IPS-15b (cell line): Measurements from ENCODE around the gene DLGAP4.

Experiments
- H3K27me3 ChIP-seq: one replicate; pipeline ENCODE4 v1.6.1; 2013; ENCODE audit warnings: low read length; ENCODE audit not compliant: control insufficient read depth, insufficient read depth
- H3K36me3 ChIP-seq: one replicate; pipeline ENCODE4 v1.6.1; 2013; ENCODE audit warnings: low read length; ENCODE audit not compliant: control insufficient read depth, insufficient read depth
- H3K4me1 ChIP-seq: one replicate; pipeline ENCODE4 v1.6.1; 2013; ENCODE audit warnings: mild to moderate bottlenecking, low read length; ENCODE audit not compliant: control insufficient read depth, insufficient read depth
- H3K4me3 ChIP-seq: one replicate; pipeline ENCODE4 v1.5.1; 2013; ENCODE audit warnings: low read depth, low read length
- H3K9ac ChIP-seq: one replicate; pipeline ENCODE4 v1.6.1; 2013; ENCODE audit warnings: low read depth, mild to moderate bottlenecking, low read length
- H3K9me3 ChIP-seq: one replicate; pipeline ENCODE4 v1.6.1; 2013; ENCODE audit warnings: mild to moderate bottlenecking, low read length; ENCODE audit not compliant: control insufficient read depth, insufficient read depth

The DLGAP4 gene

GRCh38 chr20:36386236-36386635, 80.1 kb downstream of the DLGAP4 start:
- no peaks in the 10 kb centered on the region for H3K36me3 ChIP-seq
- H3K27me3 ChIP-seq: no peaks in the 10 kb centered on the region
- H3K4me3 ChIP-seq: no peak overlapping the region
- no peaks in the 10 kb centered on the region for H3K9me3 ChIP-seq
- peaks cover 5% of the 10 kb centered on the region for H3K4me1 ChIP-seq
- no peak overlapping the region for H3K9ac ChIP-seq

- H3K9me3 ChIP-seq: no peaks in the 10 kb centered on the region
- H3K9ac ChIP-seq: no peak overlapping the region
- H3K4me3 ChIP-seq: no peak overlapping the region
- H3K27me3 ChIP-seq: no peaks in the 10 kb centered on the region
- no peaks in the 10 kb centered on the region for H3K36me3 ChIP-seq
- peaks cover 15% of the 10 kb centered on the region for H3K4me1 ChIP-seq
Measured at GRCh38 chr20:36390269-36390668, 84.1 kb downstream of the DLGAP4 start.

- Histone ChIP-seq H3K27me3 (no peaks in the 10 kb centered on the region), H3K4me3 (no peak overlapping the region), H3K9ac (no peak overlapping the region), H3K36me3 (no peaks in the 10 kb centered on the region), H3K4me1 (peaks cover 15% of the 10 kb centered on the region), H3K9me3 (no peaks in the 10 kb centered on the region)
Measured at GRCh38 chr20:36390719-36391415, 84.7 kb downstream of the DLGAP4 start.

- no peak overlapping the region for H3K9ac ChIP-seq
- no peaks in the 10 kb centered on the region for H3K27me3 ChIP-seq
- H3K36me3 ChIP-seq: no peaks in the 10 kb centered on the region
- no peaks in the 10 kb centered on the region for H3K9me3 ChIP-seq
- peaks cover 15% of the 10 kb centered on the region for H3K4me1 ChIP-seq
- H3K4me3 ChIP-seq: no peak overlapping the region
Measured at GRCh38 chr20:36391456-36391855, 85.3 kb downstream of the DLGAP4 start.

- Histone ChIP-seq H3K27me3 (no peaks in the 10 kb centered on the region), H3K9me3 (no peaks in the 10 kb centered on the region), H3K36me3 (no peaks in the 10 kb centered on the region), H3K9ac (no peak overlapping the region), H3K4me1 (peaks cover 15% of the 10 kb centered on the region), H3K4me3 (no peak overlapping the region)
Measured at GRCh38 chr20:36391955-36392354, 85.8 kb downstream of the DLGAP4 start.

- H3K36me3 ChIP-seq: no peaks in the 10 kb centered on the region
- no peak overlapping the region for H3K9ac ChIP-seq
- H3K27me3 ChIP-seq: no peaks in the 10 kb centered on the region
- no peaks in the 10 kb centered on the region for H3K9me3 ChIP-seq
- H3K4me1 ChIP-seq: peaks cover 15% of the 10 kb centered on the region
- H3K4me3 ChIP-seq: no peak overlapping the region
Measured at GRCh38 chr20:36392989-36393388, 86.8 kb downstream of the DLGAP4 start.

- H3K4me3 ChIP-seq: no peak overlapping the region
Measured at GRCh38 chr20:36394340-36394965, 88.3 kb downstream of the DLGAP4 start.

GRCh38 chr20:36396340-36396739, 90.2 kb downstream of the DLGAP4 start:
- H3K4me3 ChIP-seq: no peak overlapping the region
- no peaks in the 10 kb centered on the region for H3K36me3 ChIP-seq
- H3K27me3 ChIP-seq: no peaks in the 10 kb centered on the region
- no peaks in the 10 kb centered on the region for H3K9me3 ChIP-seq
- H3K4me1 ChIP-seq: peaks cover 9% of the 10 kb centered on the region
- H3K9ac ChIP-seq: no peak overlapping the region

More at GRCh38 chr20:36394340-36394965, 88.3 kb downstream of the DLGAP4 start:
- H3K9me3 ChIP-seq: no peaks in the 10 kb centered on the region
- peaks cover 15% of the 10 kb centered on the region for H3K4me1 ChIP-seq
- no peak overlapping the region for H3K9ac ChIP-seq
- H3K36me3 ChIP-seq: no peaks in the 10 kb centered on the region
- H3K27me3 ChIP-seq: no peaks in the 10 kb centered on the region

GRCh38 chr20:36396847-36397630, 90.9 kb downstream of the DLGAP4 start:
- no peaks in the 10 kb centered on the region for H3K9me3 ChIP-seq
- no peaks in the 10 kb centered on the region for H3K36me3 ChIP-seq
- no peak overlapping the region for H3K4me3 ChIP-seq
- no peak overlapping the region for H3K9ac ChIP-seq
- peaks cover 4% of the 10 kb centered on the region for H3K4me1 ChIP-seq
- no peaks in the 10 kb centered on the region for H3K27me3 ChIP-seq

- Histone ChIP-seq H3K27me3 (no peaks in the 10 kb centered on the region), H3K4me3 (no peak overlapping the region), H3K4me1 (peaks cover 3% of the 10 kb centered on the region), H3K9ac (no peak overlapping the region), H3K9me3 (no peaks in the 10 kb centered on the region), H3K36me3 (no peaks in the 10 kb centered on the region)
Measured at GRCh38 chr20:36398515-36398914, 92.4 kb downstream of the DLGAP4 start.

GRCh38 chr20:36399147-36399968, 93.2 kb downstream of the DLGAP4 start:
- no peak overlapping the region for H3K9ac ChIP-seq

More at GRCh38 chr20:36399147-36399968, 93.2 kb downstream of the DLGAP4 start:
- H3K36me3 ChIP-seq: no peaks in the 10 kb centered on the region
- peaks cover 3% of the 10 kb centered on the region for H3K4me1 ChIP-seq
- no peaks in the 10 kb centered on the region for H3K9me3 ChIP-seq
- no peak overlapping the region for H3K4me3 ChIP-seq
- no peaks in the 10 kb centered on the region for H3K27me3 ChIP-seq
